HL-60 (cell line): ENCODE data around the gene EDN3.

ENCODE experiments used
- CTCF ChIP-seq: IDR thresholded peaks from one replicate; pipeline ENCODE4 v1.5.1; 2011; ENCODE audit warnings: low read length, control low read depth, inconsistent platforms; ENCODE audit not compliant: insufficient read depth
- GABPA ChIP-seq: IDR thresholded peaks from 2 replicates; pipeline ENCODE4 v1.6.1; 2012; ENCODE audit warnings: low read depth
- POLR2AphosphoS5 ChIP-seq: IDR thresholded peaks from 2 replicates; pipeline ENCODE4 v1.6.1; 2012; ENCODE audit warnings: low read depth
- REST ChIP-seq: IDR thresholded peaks from 2 replicates; pipeline ENCODE4 v1.6.1; 2012; ENCODE audit warnings: low read depth; ENCODE audit not compliant: insufficient replicate concordance

GRCh38 chr20:59365611-59366285 is 65.3 kb downstream of the EDN3 start:
- TF ChIP-seq POLR2AphosphoS5 (no peak), REST (no peak), CTCF (no peak), GABPA (no peak)
